H1 (cell line): ENCODE data around the gene RNF31.

ENCODE experiments used
- CTCF ChIP-seq, 3 experiments: IDR thresholded peaks; 1 replicate in 2 of 3; 2 replicates in 1 of 3; pipeline versions ENCODE4 v1.5.1 to v1.6.1; 2011; ENCODE audit warnings: low read length in 3 of 3, mild to moderate bottlenecking in 3 of 3, inconsistent platforms in 2 of 3, low read depth in 1 of 3, moderate library complexity in 1 of 3; ENCODE audit not compliant: insufficient read depth in 1 of 3; ENCODE audit errors: control extremely low read depth in 1 of 3
- FOSL1 ChIP-seq: IDR thresholded peaks from 2 replicates; pipeline ENCODE4 v1.6.1; 2011; ENCODE audit warnings: mild to moderate bottlenecking, low read depth, low read length, moderate library complexity; ENCODE audit not compliant: insufficient read depth
- JUND ChIP-seq: IDR thresholded peaks from 2 replicates; pipeline ENCODE4 v1.6.1; 2011; ENCODE audit warnings: mild to moderate bottlenecking, improper control_type of control experiment, low read length
- MAFK ChIP-seq: IDR thresholded peaks from 2 replicates; pipeline ENCODE4 v1.6.1; 2012; ENCODE audit warnings: low read depth, mild to moderate bottlenecking, improper control_type of control experiment, low read length
- POLR2A ChIP-seq, 2 experiments: IDR thresholded peaks; 1 replicate in 1 of 2; 2 replicates in 1 of 2; pipeline ENCODE4 v1.6.1; 2011; ENCODE audit warnings: low read depth in 2 of 2, low read length in 2 of 2, mild to moderate bottlenecking in 2 of 2; ENCODE audit errors: control extremely low read depth in 1 of 2
- POLR2AphosphoS5 ChIP-seq: IDR thresholded peaks from 2 replicates; pipeline ENCODE4 v1.6.1; 2011; ENCODE audit warnings: low read depth, low read length
- TAF1 ChIP-seq: IDR thresholded peaks from 2 replicates; pipeline ENCODE4 v1.6.1; 2011; ENCODE audit warnings: mild to moderate bottlenecking, low read depth, low read length
- TBP ChIP-seq: IDR thresholded peaks from 2 replicates; pipeline ENCODE4 v1.6.1; 2011; ENCODE audit warnings: low read depth, low read length, improper control_type of control experiment

GRCh38 chr14:24189059-24189375, 41.7 kb downstream of the RNF31 start:
- TF ChIP-seq POLR2A (IDR thresholded peaks at IDR 0.05; ENCODE audit: control extremely low read depth in 1 of 2, low read depth in 2 of 2, low read length in 2 of 2) (no peak), TAF1 (no peak), TBP (no peak), FOSL1 (no peak), CTCF (IDR thresholded peaks at IDR 0.05; ENCODE audit: control extremely low read depth in 1 of 3, insufficient read depth in 1 of 3, low read depth in 1 of 3, low read length in 3 of 3) (no peak), MAFK (no peak), JUND (no peak), POLR2AphosphoS5 (no peak)
